ENCODE results near the gene LAPTM5.

- TF ChIP-seq CTCF (IDR thresholded peaks at IDR 0.05) (no peak), POLR2A (IDR thresholded peaks at IDR 0.05) (no peak)
Observed at GRCh38 chr1:30697571-30698376, 59.8 kb downstream of the LAPTM5 start.

All from vagina (tissue), 2 donors.